ENCODE measurements around the gene MTRR.

Gene MTRR

GRCh38 chr5:7857361-7857760 lies 11.6 kb upstream of the MTRR start:
- DNase-seq (ENCODE audit: low spot score): no peak

GRCh38 chr5:7857926-7858632 lies 10.9 kb upstream of the MTRR start:
- DNase-seq (ENCODE audit: low spot score): no peak

- DNase-seq (ENCODE audit: low spot score): no peak
These were observed 2.8 kb upstream of the MTRR start for GRCh38 chr5:7866196-7866595.

- no peak for DNase-seq (ENCODE audit: low spot score)
These were observed 1.7 kb upstream of the MTRR start for GRCh38 chr5:7867260-7867659.

- DNase-seq (ENCODE audit: low spot score): no peak
These were observed 548 bp upstream of the MTRR start for GRCh38 chr5:7868427-7868772.

- no peak for DNase-seq (ENCODE audit: low spot score)
These were observed 657 bp downstream of the MTRR start for GRCh38 chr5:7869474-7870136.

GRCh38 chr5:7871653-7872052 lies 2.7 kb downstream of the MTRR start:
- DNase-seq (ENCODE audit: low spot score): no peak

GRCh38 chr5:7872517-7873130 lies 3.7 kb downstream of the MTRR start:
- DNase-seq (ENCODE audit: low spot score): no peak

- DNase-seq (ENCODE audit: low spot score): no peak
These were observed 4.3 kb downstream of the MTRR start for GRCh38 chr5:7873216-7873615.

- DNase-seq (ENCODE audit: low spot score): no peak
These were observed 5.7 kb downstream of the MTRR start for GRCh38 chr5:7874639-7875038.

GRCh38 chr5:7875151-7875550 lies 6.2 kb downstream of the MTRR start:
- DNase-seq (ENCODE audit: low spot score): no peak

GRCh38 chr5:7876867-7877266 lies 7.9 kb downstream of the MTRR start:
- DNase-seq (ENCODE audit: low spot score): no peak

- DNase-seq (ENCODE audit: low spot score): no peak
These were observed 8.9 kb downstream of the MTRR start for GRCh38 chr5:7877851-7878250.

- no peak for DNase-seq (ENCODE audit: low spot score)
These were observed 9.5 kb downstream of the MTRR start for GRCh38 chr5:7878381-7878873.

- DNase-seq (ENCODE audit: low spot score): no peak
These were observed 12.1 kb downstream of the MTRR start for GRCh38 chr5:7881091-7881490.

GRCh38 chr5:7881816-7882215 lies 12.9 kb downstream of the MTRR start:
- DNase-seq (ENCODE audit: low spot score): no peak

- DNase-seq (ENCODE audit: low spot score): no peak
These were observed 14.0 kb downstream of the MTRR start for GRCh38 chr5:7882926-7883325.

- no peak for DNase-seq (ENCODE audit: low spot score)
These were observed 15.7 kb downstream of the MTRR start for GRCh38 chr5:7884491-7885267.

- no peak for DNase-seq (ENCODE audit: low spot score)
These were observed 18.0 kb downstream of the MTRR start for GRCh38 chr5:7886849-7887475.

GRCh38 chr5:7888901-7889300 lies 20.0 kb downstream of the MTRR start:
- no peak for DNase-seq (ENCODE audit: low spot score)

GRCh38 chr5:7894439-7894838 lies 25.5 kb downstream of the MTRR start:
- DNase-seq (ENCODE audit: low spot score): no peak

- no peak for DNase-seq (ENCODE audit: low spot score)
These were observed 25.9 kb downstream of the MTRR start for GRCh38 chr5:7894860-7895259.

Measured in HuH-7.5 (cell line).